DND-41 (cell line): ENCODE measurements around the gene CEACAM16.

Experiments
- EZH2 ChIP-seq: IDR thresholded peaks from 3 replicates; pipeline ENCODE4 v1.6.1; 2012; ENCODE audit warnings: borderline replicate concordance, low read depth, mild to moderate bottlenecking, moderate library complexity, low read length, inconsistent platforms; ENCODE audit not compliant: severe bottlenecking
- TF ChIP-seq, protein P1 (sequence below): IDR thresholded peaks from 2 replicates; pipeline ENCODE4 v1.5.1; 2012; ENCODE audit warnings: borderline replicate concordance, low read length, moderate library complexity, mild to moderate bottlenecking; ENCODE audit not compliant: poor library complexity, severe bottlenecking; ENCODE audit errors: extremely low read depth

GRCh38 chr19:44729516-44730033 is 30.6 kb downstream of the CEACAM16 start:
- TF ChIP-seq, protein P1, sequence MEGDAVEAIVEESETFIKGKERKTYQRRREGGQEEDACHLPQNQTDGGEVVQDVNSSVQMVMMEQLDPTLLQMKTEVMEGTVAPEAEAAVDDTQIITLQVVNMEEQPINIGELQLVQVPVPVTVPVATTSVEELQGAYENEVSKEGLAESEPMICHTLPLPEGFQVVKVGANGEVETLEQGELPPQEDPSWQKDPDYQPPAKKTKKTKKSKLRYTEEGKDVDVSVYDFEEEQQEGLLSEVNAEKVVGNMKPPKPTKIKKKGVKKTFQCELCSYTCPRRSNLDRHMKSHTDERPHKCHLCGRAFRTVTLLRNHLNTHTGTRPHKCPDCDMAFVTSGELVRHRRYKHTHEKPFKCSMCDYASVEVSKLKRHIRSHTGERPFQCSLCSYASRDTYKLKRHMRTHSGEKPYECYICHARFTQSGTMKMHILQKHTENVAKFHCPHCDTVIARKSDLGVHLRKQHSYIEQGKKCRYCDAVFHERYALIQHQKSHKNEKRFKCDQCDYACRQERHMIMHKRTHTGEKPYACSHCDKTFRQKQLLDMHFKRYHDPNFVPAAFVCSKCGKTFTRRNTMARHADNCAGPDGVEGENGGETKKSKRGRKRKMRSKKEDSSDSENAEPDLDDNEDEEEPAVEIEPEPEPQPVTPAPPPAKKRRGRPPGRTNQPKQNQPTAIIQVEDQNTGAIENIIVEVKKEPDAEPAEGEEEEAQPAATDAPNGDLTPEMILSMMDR, result no peak
- TF ChIP-seq EZH2, result no peak
